Activated naive CD4-positive, alpha-beta T cell treated with anti-CD3 and anti-CD28 coated beads, Interleukin-2, amount 50 U/mL, for 24 hours (primary cell): ENCODE measurements around the gene PLA2G2D.

Experiments
- H3K27ac Mint-ChIP-seq: one replicate; pipeline ENCODE4 v1.8.0; 2021; ENCODE audit warnings: mild to moderate bottlenecking, mixed read lengths
- H3K27me3 Mint-ChIP-seq: one replicate; pipeline ENCODE4 v1.8.0; 2021; ENCODE audit warnings: mixed read lengths
- H3K36me3 Mint-ChIP-seq: one replicate; pipeline ENCODE4 v1.8.0; 2021; ENCODE audit warnings: mixed read lengths
- H3K4me1 Mint-ChIP-seq: one replicate; pipeline ENCODE4 v1.8.0; 2021; ENCODE audit warnings: mixed read lengths
- H3K4me3 Mint-ChIP-seq: one replicate; pipeline ENCODE4 v1.8.0; 2021; ENCODE audit warnings: mild to moderate bottlenecking, mixed read lengths
- H3K9me3 Mint-ChIP-seq: one replicate; pipeline ENCODE4 v1.8.0; 2021; ENCODE audit warnings: mixed read lengths

The PLA2G2D gene

DNA sequence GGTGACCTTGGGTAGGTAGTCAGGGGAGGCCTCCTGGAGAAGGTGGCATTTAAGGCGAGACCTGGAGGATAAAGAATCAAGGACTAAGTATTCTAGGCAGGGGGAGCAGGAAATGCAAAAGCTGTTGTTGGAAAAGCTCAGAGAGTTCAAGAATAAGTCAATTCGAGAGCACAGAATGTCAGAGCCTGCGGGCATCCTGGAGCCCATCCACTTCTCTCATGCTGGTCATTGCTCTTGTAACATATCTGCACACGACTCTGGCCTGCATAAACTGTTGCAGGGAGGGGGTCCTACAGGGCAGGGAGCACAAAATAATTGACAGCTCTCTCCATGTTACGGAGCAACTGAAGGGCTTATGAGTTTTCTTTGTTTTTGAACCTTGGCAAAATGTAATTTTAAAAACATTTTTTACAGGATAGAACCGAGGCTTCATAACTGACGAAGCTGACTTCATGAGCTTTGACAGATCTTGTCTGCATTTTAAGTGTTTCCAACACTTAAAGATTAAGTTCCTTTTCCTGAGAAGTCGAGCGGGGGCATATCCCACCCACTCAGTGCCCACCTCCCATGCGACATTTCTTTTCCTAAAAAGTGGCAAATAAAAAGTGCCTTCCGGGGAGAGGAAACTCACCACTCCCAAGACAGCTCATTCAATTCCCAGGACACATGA is 45.1 kb downstream of the PLA2G2D start:
- H3K4me1 Mint-ChIP-seq = peaks cover 9% of the 10 kb centered on the region
- no peaks in the 10 kb centered on the region for H3K27me3 Mint-ChIP-seq
- no peak overlapping the region for H3K4me3 Mint-ChIP-seq
- H3K9me3 Mint-ChIP-seq = no peaks in the 10 kb centered on the region
- H3K36me3 Mint-ChIP-seq = no peaks in the 10 kb centered on the region
- no peak overlapping the region for H3K27ac Mint-ChIP-seq

DNA sequence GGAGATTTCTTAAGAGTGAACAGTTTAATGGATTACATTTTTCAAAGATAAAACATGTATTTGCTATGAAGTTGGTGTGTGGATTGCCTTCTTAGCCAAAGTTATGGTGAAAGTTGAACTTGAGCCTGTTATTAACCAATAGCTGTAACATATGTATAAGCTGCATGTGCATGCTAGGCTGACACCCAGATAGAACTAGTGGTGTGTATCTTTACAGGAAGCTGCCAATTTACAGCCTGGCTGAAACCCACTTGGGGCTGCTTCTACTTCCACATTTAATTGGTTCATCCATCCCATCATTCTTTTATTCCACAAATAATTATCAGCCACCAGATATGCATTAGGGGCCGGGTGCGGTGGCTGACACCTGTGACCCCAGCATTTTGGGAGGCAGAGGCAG is 46.1 kb downstream of the PLA2G2D start:
- Mint-ChIP-seq H3K4me3 (no peak overlapping the region), H3K27ac (no peak overlapping the region), H3K4me1 (peaks cover 6% of the 10 kb centered on the region), H3K9me3 (no peaks in the 10 kb centered on the region), H3K36me3 (no peaks in the 10 kb centered on the region), H3K27me3 (no peaks in the 10 kb centered on the region)

DNA sequence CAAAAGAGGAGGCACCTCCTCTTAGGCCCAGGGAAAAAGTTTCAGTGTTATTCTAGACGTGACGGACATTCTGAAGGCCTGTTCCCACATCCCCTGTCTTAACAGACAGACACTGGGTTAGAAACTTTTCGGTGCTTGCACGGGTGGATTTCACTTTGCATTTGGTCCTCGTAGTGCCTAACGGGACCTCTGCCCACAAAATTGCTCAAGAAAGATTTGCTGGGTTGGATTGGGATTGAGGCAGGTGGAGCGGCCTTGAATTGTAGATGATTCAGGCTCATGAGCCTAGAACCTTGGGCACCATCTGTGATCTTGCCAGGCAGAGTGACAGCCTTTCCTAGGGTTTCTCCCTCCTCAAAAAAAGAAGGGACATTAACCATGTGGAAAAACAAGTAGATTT is 46.6 kb downstream of the PLA2G2D start:
- H3K4me1 Mint-ChIP-seq = peaks cover under 1% of the 10 kb centered on the region
- H3K4me3 Mint-ChIP-seq = no peak overlapping the region
- H3K27me3 Mint-ChIP-seq = no peaks in the 10 kb centered on the region
- no peaks in the 10 kb centered on the region for H3K36me3 Mint-ChIP-seq
- no peak overlapping the region for H3K27ac Mint-ChIP-seq
- no peaks in the 10 kb centered on the region for H3K9me3 Mint-ChIP-seq

DNA sequence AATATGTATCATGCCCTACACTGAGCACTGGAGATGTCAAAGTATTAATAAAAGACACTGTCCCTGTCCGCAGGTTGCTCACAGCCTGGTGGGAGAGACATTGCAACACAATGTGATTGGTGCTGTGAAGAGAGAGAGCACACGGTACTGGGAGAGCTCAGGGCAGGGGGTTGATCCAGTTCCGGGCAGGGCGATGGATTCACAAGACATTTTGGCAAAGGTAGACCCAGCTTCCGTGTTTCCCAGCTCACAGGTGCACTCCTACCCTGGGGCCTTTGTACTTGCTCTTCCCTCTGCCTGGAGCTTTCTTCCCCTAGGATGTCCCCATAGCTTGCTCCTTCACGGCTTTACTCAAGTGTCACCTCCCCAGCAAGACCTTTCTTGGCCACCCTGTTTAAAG is 47.9 kb downstream of the PLA2G2D start:
- H3K36me3 Mint-ChIP-seq = no peaks in the 10 kb centered on the region
- no peak overlapping the region for H3K4me3 Mint-ChIP-seq
- no peaks in the 10 kb centered on the region for H3K9me3 Mint-ChIP-seq
- H3K27me3 Mint-ChIP-seq = no peaks in the 10 kb centered on the region
- no peak overlapping the region for H3K27ac Mint-ChIP-seq
- H3K4me1 Mint-ChIP-seq = no peaks in the 10 kb centered on the region

DNA sequence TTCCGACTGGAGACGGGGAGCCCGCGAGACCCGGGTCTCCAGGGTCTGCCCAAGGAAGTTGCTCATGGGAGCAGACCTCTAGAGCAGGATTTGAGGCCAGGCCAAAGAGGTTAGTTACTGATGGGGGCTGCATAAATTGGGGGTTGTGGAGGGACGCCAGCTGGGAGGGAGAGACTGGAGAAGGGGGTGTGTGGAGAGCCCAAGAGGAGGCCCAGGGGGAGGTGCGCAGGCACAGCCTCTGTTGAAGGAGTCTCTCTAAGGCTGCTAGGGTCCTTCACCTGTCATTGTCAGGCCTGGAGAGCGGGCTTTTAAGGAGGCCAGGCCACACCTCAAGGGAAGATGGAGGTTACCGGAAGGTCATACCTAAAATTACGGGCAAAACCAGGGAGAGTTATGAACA is 49.0 kb downstream of the PLA2G2D start:
- Mint-ChIP-seq H3K36me3 (no peaks in the 10 kb centered on the region), H3K9me3 (no peaks in the 10 kb centered on the region), H3K4me3 (no peak overlapping the region), H3K4me1 (no peaks in the 10 kb centered on the region), H3K27me3 (no peaks in the 10 kb centered on the region), H3K27ac (no peak overlapping the region)

DNA sequence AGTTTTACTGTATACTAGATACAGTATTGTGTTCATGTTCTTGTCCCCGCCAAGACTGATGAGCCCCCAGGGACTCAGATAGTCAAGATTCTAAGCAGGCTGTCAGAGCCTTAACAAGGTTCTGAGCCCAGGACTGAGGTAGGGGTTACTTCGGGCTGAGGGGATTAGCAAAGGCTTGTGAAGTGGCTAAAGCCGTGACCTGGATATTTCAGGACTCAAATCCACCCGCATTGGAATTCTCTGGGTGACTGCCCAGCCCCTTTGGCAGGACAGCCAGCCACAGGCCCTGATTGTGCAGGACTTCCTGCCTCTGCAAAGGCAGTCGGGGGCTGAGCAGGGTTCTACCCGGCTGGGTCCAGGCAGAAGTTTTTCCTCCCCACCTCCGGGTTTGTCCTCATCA is 49.5 kb downstream of the PLA2G2D start, which contains the start of gene PLA2G5:
Gene PLA2G5, plus strand, starts transcription at position 321 of the 400 bp plus-strand sequence. CDS start 14,637 bp downstream, outside the sequence.
- Mint-ChIP-seq H3K4me1 (no peaks in the 10 kb centered on the region), H3K9me3 (no peaks in the 10 kb centered on the region), H3K27me3 (no peaks in the 10 kb centered on the region), H3K36me3 (no peaks in the 10 kb centered on the region), H3K4me3 (no peak within 1 kb of the TSS), H3K27ac (no peak within 1 kb of the TSS)

DNA sequence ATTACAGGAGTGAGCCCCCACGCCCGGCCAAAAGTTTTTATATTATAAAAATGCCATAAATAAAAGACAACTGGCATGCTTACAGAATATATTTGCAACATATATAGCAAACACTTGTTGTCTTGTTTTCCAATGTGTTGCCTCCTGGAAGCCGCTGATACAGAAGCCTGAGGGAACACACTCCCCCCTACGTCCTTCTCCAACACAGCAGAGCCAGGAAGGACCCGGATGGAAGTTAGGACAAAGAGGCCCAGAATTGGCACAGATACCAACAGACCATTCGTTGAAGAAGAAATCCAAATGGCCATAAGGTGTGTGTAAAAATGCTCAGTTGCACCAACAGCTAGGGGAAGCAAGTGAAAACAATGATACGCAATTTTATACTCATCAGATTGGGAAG is 50.6 kb downstream of the PLA2G2D start:
- Mint-ChIP-seq H3K9me3 (no peaks in the 10 kb centered on the region), H3K36me3 (no peaks in the 10 kb centered on the region), H3K27ac (no peak overlapping the region), H3K27me3 (no peaks in the 10 kb centered on the region), H3K4me3 (no peak overlapping the region), H3K4me1 (no peaks in the 10 kb centered on the region)

DNA sequence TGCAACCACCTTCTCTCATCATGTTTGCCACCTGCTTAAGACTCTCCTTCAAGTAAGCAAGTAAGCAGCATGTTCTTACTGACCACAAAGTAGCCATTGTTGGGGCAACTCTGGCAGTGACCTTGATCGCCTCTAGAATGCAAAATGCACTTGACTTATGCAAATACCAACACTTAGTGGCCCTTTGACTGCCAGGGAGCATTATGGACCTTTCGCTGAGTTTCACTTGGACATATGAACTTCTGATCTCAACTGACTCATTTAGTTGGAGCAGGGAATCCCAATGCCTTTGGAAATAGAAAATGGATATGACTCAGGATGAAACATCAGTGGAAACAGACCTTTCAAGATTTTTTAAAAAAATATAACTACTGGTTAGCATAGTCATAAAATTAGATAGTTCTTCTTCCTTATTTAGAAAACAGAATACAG is 55.5 kb downstream of the PLA2G2D start:
- Mint-ChIP-seq H3K27ac (no peak overlapping the region), H3K36me3 (no peaks in the 10 kb centered on the region), H3K9me3 (no peaks in the 10 kb centered on the region), H3K27me3 (no peaks in the 10 kb centered on the region), H3K4me3 (no peak overlapping the region), H3K4me1 (peaks cover 26% of the 10 kb centered on the region)
